ENCODE measurements around the gene VPS13A.
A peak's percentile ranks its signal among the peaks of the same experiment; 100 is the strongest.
"Not testable (repeated sequence)": the region's sequence is repeated elsewhere in the genome, so short reads cannot be mapped to it uniquely, and the experiment has no call there.

The VPS13A gene

GRCh38 chr9:77304543-77304942, 127.2 kb downstream of the VPS13A start:
- DNase-seq (ENCODE audit: low read depth) = no peak

GRCh38 chr9:77305622-77306400, 128.5 kb downstream of the VPS13A start:
- no peak for DNase-seq (ENCODE audit: low read depth)

GRCh38 chr9:77307166-77307565, 129.8 kb downstream of the VPS13A start:
- no peak for DNase-seq (ENCODE audit: low read depth)

- DNase-seq (ENCODE audit: low read depth) = no peak
Measured at GRCh38 chr9:77316058-77316457, 138.7 kb downstream of the VPS13A start.

GRCh38 chr9:77325058-77325457, 147.7 kb downstream of the VPS13A start:
- no peak for DNase-seq (ENCODE audit: low read depth)

GRCh38 chr9:77328102-77328501, 150.8 kb downstream of the VPS13A start:
- no peak for DNase-seq (ENCODE audit: low read depth)

- DNase-seq (ENCODE audit: low read depth) = no peak
Measured at GRCh38 chr9:77370064-77370463, 192.7 kb downstream of the VPS13A start.

GRCh38 chr9:77374266-77374665, 196.9 kb downstream of the VPS13A start:
- DNase-seq (ENCODE audit: low read depth) = no peak

GRCh38 chr9:77375956-77376532, 198.7 kb downstream of the VPS13A start:
- no peak for DNase-seq (ENCODE audit: low read depth)

- peak; percentile 83 for DNase-seq (ENCODE audit: low read depth)
Measured at GRCh38 chr9:77384406-77384805, 207.1 kb downstream of the VPS13A start.

GRCh38 chr9:77386187-77386586, 208.9 kb downstream of the VPS13A start:
- DNase-seq (ENCODE audit: low read depth) = no peak

GRCh38 chr9:77391834-77392233, 214.5 kb downstream of the VPS13A start:
- DNase-seq (ENCODE audit: low read depth) = no peak

GRCh38 chr9:77392328-77392727, 215.0 kb downstream of the VPS13A start:
- DNase-seq (ENCODE audit: low read depth) = no peak

- not testable (repeated sequence) for DNase-seq (ENCODE audit: low read depth)
Measured at GRCh38 chr9:77398581-77398980, 221.2 kb downstream of the VPS13A start.

GRCh38 chr9:77399964-77400363, 222.6 kb downstream of the VPS13A start:
- no peak for DNase-seq (ENCODE audit: low read depth)

GRCh38 chr9:77402286-77402685, 225.0 kb downstream of the VPS13A start:
- DNase-seq (ENCODE audit: low read depth) = no peak

- no peak for DNase-seq (ENCODE audit: low read depth)
Measured at GRCh38 chr9:77403239-77403638, 225.9 kb downstream of the VPS13A start.

GRCh38 chr9:77408521-77408920, 231.2 kb downstream of the VPS13A start:
- not testable (repeated sequence) for DNase-seq (ENCODE audit: low read depth)

GRCh38 chr9:77417566-77417965, 240.2 kb downstream of the VPS13A start:
- peak; percentile 58 for DNase-seq (ENCODE audit: low read depth)

- DNase-seq (ENCODE audit: low read depth) = no peak
Measured at GRCh38 chr9:77418226-77418625, 240.9 kb downstream of the VPS13A start.

GRCh38 chr9:77420641-77421040, 243.3 kb downstream of the VPS13A start:
- DNase-seq (ENCODE audit: low read depth) = no peak

GRCh38 chr9:77421506-77422265, 244.4 kb downstream of the VPS13A start:
- DNase-seq (ENCODE audit: low read depth) = no peak

GRCh38 chr9:77422969-77423368, 245.6 kb downstream of the VPS13A start:
- DNase-seq (ENCODE audit: low read depth) = no peak
